SK-N-SH (cell line): ENCODE results near the gene DRGX. TPM values are rescaled to one million over a fixed set of nuclear protein-coding genes. Genes with fewer than 3 reads are reported as not detected.

Experiments
- CTCF ChIA-PET: fragments of 300-600, 350-600 bp; formaldehyde crosslinking; extraction: SDS; loops from one replicate; lab custom pipeline; 2021; lab: Yijun Ruan, JAX
- POLR2A ChIA-PET: fragments of 350-600 bp; sonication (Branson Sonifier 250); formaldehyde crosslinking; extraction: SDS; loops from one replicate; lab custom pipeline; 2020; ENCODE audit warnings: antibody characterized with exemption, inconsistent platforms; lab: Yijun Ruan, JAX
- DNase-seq: peaks from one replicate; pipeline ENCODE4 v3.0.0; 2012
- H2AFZ ChIP-seq: fragments of 200-600 bp; sonication (generic); 2 replicates; pipeline ENCODE4 v1.8.1; 2016; ENCODE audit warnings: antibody characterized with exemption, mild to moderate bottlenecking, low read depth
- H3F3A ChIP-seq: fragments of 200-600 bp; sonication (generic); replicated peaks from 2 replicates; pipeline ENCODE3; 2016; ENCODE audit warnings: antibody characterized with exemption, mild to moderate bottlenecking; ENCODE audit not compliant: insufficient read depth
- H3K27ac ChIP-seq, 2 experiments: fragments of 200-500 bp in 1 of 2; fragments of 200-600 bp in 1 of 2; sonication (Bioruptor generic) in 1 of 2; sonication (generic), shearing (Covaris generic) in 1 of 2; 2 replicates each; pipeline versions ENCODE4 v1.5.1 to v1.6.1; 2014 to 2016; ENCODE audit warnings: low read depth in 2 of 2, inconsistent platforms in 1 of 2, low read length in 1 of 2, mild to moderate bottlenecking in 1 of 2, mixed read lengths in 1 of 2
- H3K27me3 ChIP-seq: fragments of 200-600 bp; sonication (generic), shearing (Covaris generic); 2 replicates; pipeline ENCODE4 v1.6.1; 2016; ENCODE audit warnings: mixed run types; ENCODE audit not compliant: insufficient read depth
- H3K36me3 ChIP-seq, 2 experiments: fragments of 200-500 bp in 1 of 2; fragments of 200-600 bp in 1 of 2; sonication (Bioruptor generic) in 1 of 2; sonication (generic) in 1 of 2; replicated peaks in 1 of 2; 2 replicates each; pipeline versions ENCODE3 to v1.5.1; 2014 to 2016; ENCODE audit warnings: low read length in 1 of 2, mild to moderate bottlenecking in 1 of 2; ENCODE audit not compliant: insufficient read depth in 2 of 2, control insufficient read depth in 1 of 2
- H3K4me1 ChIP-seq, 2 experiments: fragments of 200-500 bp in 1 of 2; fragments of 200-600 bp in 1 of 2; sonication (Bioruptor generic) in 1 of 2; sonication (generic), shearing (Covaris generic) in 1 of 2; 2 replicates each; pipeline versions ENCODE4 v1.5.1 to v1.6.1; 2014 to 2016; ENCODE audit warnings: low read depth in 1 of 2, low read length in 1 of 2, mixed run types in 1 of 2; ENCODE audit not compliant: insufficient read depth in 2 of 2, control insufficient read depth in 1 of 2
- H3K4me2 ChIP-seq: fragments of 200-600 bp; sonication (generic), shearing (Covaris generic); 2 replicates; pipeline ENCODE4 v1.6.1; 2017; ENCODE audit warnings: mixed run types
- H3K4me3 ChIP-seq, 2 experiments: fragments of 200-500 bp in 1 of 2; fragments of 200-600 bp in 1 of 2; sonication (Bioruptor generic) in 1 of 2; sonication (generic), shearing (Covaris generic) in 1 of 2; 2 replicates each; pipeline versions ENCODE4 v1.5.1 to v1.8.1; 2014 to 2016; ENCODE audit warnings: low read depth in 2 of 2, inconsistent platforms in 1 of 2, low read length in 1 of 2, mild to moderate bottlenecking in 1 of 2, mixed read lengths in 1 of 2, moderate library complexity in 1 of 2
- H3K79me2 ChIP-seq: fragments of 200-600 bp; sonication (generic); 2 replicates; pipeline ENCODE4 v1.8.1; 2017; ENCODE audit warnings: mild to moderate bottlenecking; ENCODE audit not compliant: insufficient read depth
- H3K9ac ChIP-seq: fragments of 200-600 bp; sonication (generic); 2 replicates; pipeline ENCODE4 v1.6.1; 2017; ENCODE audit warnings: mixed run types
- H3K9me2 ChIP-seq: fragments of 200-600 bp; sonication (generic); 2 replicates; pipeline ENCODE4 v1.6.1; 2017; ENCODE audit warnings: mixed run types
- H3K9me3 ChIP-seq: fragments of 200-600 bp; sonication (generic); 2 replicates; pipeline ENCODE4 v1.6.1; 2017; ENCODE audit warnings: mixed run types, mild to moderate bottlenecking, moderate library complexity
- H4K20me1 ChIP-seq: fragments of 200-600 bp; sonication (generic); 2 replicates; pipeline ENCODE4 v1.6.1; 2017; ENCODE audit warnings: mild to moderate bottlenecking, mixed run types; ENCODE audit not compliant: insufficient read depth
- ELF1 ChIP-seq: IDR thresholded peaks from 2 replicates; pipeline ENCODE4 v1.4.0; 2012
- EP300 ChIP-seq, 2 experiments: IDR thresholded peaks; 2 replicates each; pipeline versions ENCODE4 v1.4.0 to v1.6.1; 2012; ENCODE audit warnings: borderline replicate concordance in 1 of 2, low read depth in 1 of 2, low read length in 1 of 2
- IRF3 ChIP-seq: fragments of 150-350 bp; IDR thresholded peaks from 2 replicates; pipeline ENCODE4 v1.6.1; 2016; ENCODE audit warnings: mild to moderate bottlenecking, low read depth, low read length
- JUND ChIP-seq: IDR thresholded peaks from 2 replicates; pipeline ENCODE4 v1.4.0; 2012
- MEF2A ChIP-seq: IDR thresholded peaks from 2 replicates; pipeline ENCODE4 v1.4.0; 2012; ENCODE audit warnings: low read depth, borderline replicate concordance
- MXI1 ChIP-seq: IDR thresholded peaks from 2 replicates; pipeline ENCODE4 v1.6.1; 2012; ENCODE audit warnings: mild to moderate bottlenecking, low read depth, low read length, improper control_type of control experiment
- RAD21 ChIP-seq: IDR thresholded peaks from 2 replicates; pipeline ENCODE4 v1.6.1; 2012; ENCODE audit warnings: mild to moderate bottlenecking, low read length
- REST ChIP-seq: IDR thresholded peaks from 2 replicates; pipeline ENCODE4 v1.6.1; 2012; ENCODE audit warnings: mild to moderate bottlenecking, low read depth, low read length, moderate library complexity
- SIN3A ChIP-seq: IDR thresholded peaks from 2 replicates; pipeline ENCODE4 v1.6.1; 2012; ENCODE audit warnings: low read depth, mild to moderate bottlenecking, low read length, moderate library complexity, borderline replicate concordance
- SMC3 ChIP-seq: IDR thresholded peaks from 2 replicates; pipeline ENCODE4 v1.6.1; 2012; ENCODE audit warnings: low read depth, low read length, improper control_type of control experiment
- TAF1 ChIP-seq: IDR thresholded peaks from 2 replicates; pipeline ENCODE4 v1.6.1; 2012; ENCODE audit warnings: low read depth, mild to moderate bottlenecking, low read length, moderate library complexity, borderline replicate concordance
- USF2 ChIP-seq: fragments of 150-350 bp; IDR thresholded peaks from 2 replicates; pipeline ENCODE4 v1.6.1; 2017; ENCODE audit warnings: antibody characterized with exemption, low read length, low read depth, borderline replicate concordance
- WGBS: methylation state at CpG from one replicate; pipeline ENCODE4 v1.1.6; 2017; ENCODE audit warnings: low lambda C conversion rate; 5-methylcytosine and 5-hydroxymethylcytosine counted together
- polyA plus RNA-seq, 3 experiments: library from polyadenylated mRNA; depleted of rRNA; stranded (reverse); fragments of >200 nt; gene quantifications; 2 replicates each; pipeline ENCODE4 v1.2.3, GENCODE V29; 2012

The DRGX gene
- polyA plus RNA-seq, 1 of the 3 experiments (the other 2 are of a cell fraction): not detected

- Histone ChIP-seq H4K20me1 (no peaks in the 10 kb centered on the region), H3K4me3 (no peak overlapping the region), H2AFZ (no peak overlapping the region), H3K9me2 (no peaks in the 10 kb centered on the region), H3K9ac (no peak overlapping the region), H3K36me3 (peaks cover 0 to 2% of the 10 kb centered on the region in 2 experiments), H3K4me2 (no peak overlapping the region), H3K27me3 (peaks cover 5% of the 10 kb centered on the region; the same call in 1 of the 2 replicates), H3F3A (no peaks in the 10 kb centered on the region), H3K79me2 (no peaks in the 10 kb centered on the region), H3K27ac (no peak overlapping the region), H3K9me3 (no peaks in the 10 kb centered on the region), H3K4me1 (peaks cover 0 to 7% of the 10 kb centered on the region in 2 experiments; a peak in 1 of 4 replicates)
- no peak for TF ChIP-seq ELF1
- TF ChIP-seq SIN3A: no peak
- TF ChIP-seq JUND: no peak
- no peak for TF ChIP-seq IRF3
- no peak for TF ChIP-seq TAF1
- no peak for TF ChIP-seq SMC3
- DNase-seq: no peak
- ChIA-PET POLR2A (no interaction called here), CTCF (no interaction called here)
Measured at GRCh38 chr10:49388161-49388560, 7.7 kb downstream of the DRGX start.

- H3F3A ChIP-seq: no peaks in the 10 kb centered on the region
- H4K20me1 ChIP-seq: no peaks in the 10 kb centered on the region
Measured at GRCh38 chr10:49387071-49387470, 8.8 kb downstream of the DRGX start.

More at GRCh38 chr10:49387071-49387470, 8.8 kb downstream of the DRGX start:
- TF ChIP-seq MXI1 (no peak), MEF2A (no peak), REST (no peak), RAD21 (no peak), USF2 (no peak), SMC3 (no peak), EP300 (IDR thresholded peaks at IDR 0.05; ENCODE audit: borderline replicate concordance in 1 of 2, low read depth in 1 of 2, low read length in 1 of 2) (no peak)
- H3K27me3 ChIP-seq: peaks cover 5% of the 10 kb centered on the region; the same call in 1 of the 2 replicates
- no peak overlapping the region for H3K4me3 ChIP-seq
- no peak overlapping the region for H3K9ac ChIP-seq
- H3K9me2 ChIP-seq: no peaks in the 10 kb centered on the region
- H3K4me2 ChIP-seq: no peak overlapping the region
- no peak for DNase-seq
- H2AFZ ChIP-seq: no peak overlapping the region
- POLR2A ChIA-PET: no interaction called here
- no peaks in the 10 kb centered on the region for H3K79me2 ChIP-seq
- H3K9me3 ChIP-seq: no peaks in the 10 kb centered on the region
- peaks cover 0 to 7% of the 10 kb centered on the region in 2 experiments; a peak in 1 of 4 replicates for H3K4me1 ChIP-seq
- H3K27ac ChIP-seq: no peak overlapping the region
- H3K36me3 ChIP-seq: peaks cover 0 to 2% of the 10 kb centered on the region in 2 experiments
- CTCF ChIA-PET: no interaction called here
- WGBS: 71% methylated on average over 8 of the region's 8 CpGs
